Adrenal gland (tissue), 12 donors: ENCODE results near the gene C11orf68. TPM values are rescaled to one million over a fixed set of nuclear protein-coding genes. Genes with fewer than 3 reads are reported as not detected.

Source experiments
- DNase-seq, 7 donors: peaks; one replicate each; pipeline ENCODE4 v3.0.0-alpha.2; 2019 to 2020
- H3K27ac ChIP-seq, 5 donors: fragments of 200-600 bp; sonication (generic) in 4 of 5; 1 replicate in 3 of 5; 2 replicates in 2 of 5; pipeline versions ENCODE4 v1.5.1 to v1.8.0; 2016 to 2020; ENCODE audit warnings: mild to moderate bottlenecking in 1 of 5
- H3K27me3 ChIP-seq: fragments of 200-600 bp; 2 replicates; pipeline ENCODE4 v1.8.0; 2021
- H3K36me3 ChIP-seq, 2 donors: fragments of 200-600 bp; replicated peaks in 1 of 2; 1 replicate in 1 of 2; 2 replicates in 1 of 2; pipeline versions ENCODE4 v1.5.1 to v1.8.0; 2018 to 2022
- H3K4me1 ChIP-seq, 2 donors: fragments of 200-600 bp; replicated peaks in 1 of 2; 1 replicate in 1 of 2; 2 replicates in 1 of 2; pipeline versions ENCODE4 v1.5.1 to v1.8.0; 2018 to 2021
- H3K4me3 ChIP-seq, 4 donors: fragments of 200-600 bp; sonication (generic) in 3 of 4; one replicate each; pipeline ENCODE4 v1.5.1; 2016 to 2018
- H3K9me3 ChIP-seq, 3 donors: fragments of 200-600 bp; sonication (generic) in 1 of 3; replicated peaks in 1 of 3; 1 replicate in 2 of 3; 2 replicates in 1 of 3; pipeline versions ENCODE4 v1.5.1 to v1.8.0; 2016 to 2021
- CTCF ChIP-seq, 6 experiments: fragments of 450-650 bp in 4 of 6; fragments of 200-600 bp in 2 of 6; sonication (generic) in 1 of 6; IDR thresholded peaks; 1 replicate in 5 of 6; 2 replicates in 1 of 6; pipeline versions ENCODE4 v1.5.1 to v1.8.0; 2016 to 2021; ENCODE audit warnings: antibody characterized with exemption in 6 of 6, mild to moderate bottlenecking in 2 of 6, moderate library complexity in 1 of 6
- POLR2A ChIP-seq, 2 donors: fragments of 450-650 bp; IDR thresholded peaks; one replicate each; pipeline ENCODE4 v1.6.1; 2017; ENCODE audit warnings: antibody characterized with exemption in 2 of 2, mild to moderate bottlenecking in 2 of 2, moderate library complexity in 1 of 2
- WGBS, 4 donors: extraction: QIAGEN DNeasy Blood & Tissue Kit in 2 of 4; methylation state at CpG; one replicate each; pipeline versions ENCODE4 v1.1.5 to v1.1.7; 2013 to 2017; 5-methylcytosine and 5-hydroxymethylcytosine counted together
- intact Hi-C, 2 donors: fragments of 100-400 bp; cut with DNase I; formaldehyde crosslinking; loops; one replicate each; pipeline versions ENCODE4 v1.14.1 to v1.15.0; 2022 to 2023
- polyA plus RNA-seq, 3 donors: library from polyadenylated mRNA; stranded (reverse); fragments of 200-250 nt in 2 of 3; fragments of 350-450 nt in 1 of 3; fragmentation: Illumina TruSeq in 1 of 3; extraction: RNeasy Lipid Tissue Mini Kit (QIAGEN cat#74804) in 1 of 3; gene quantifications; one replicate each; pipeline ENCODE4 v1.2.3, GENCODE V29; 2013 to 2014
- total RNA-seq, 9 donors: library from RNA; depleted of rRNA in 4 of 9; stranded (reverse); fragments of >200 nt in 4 of 9; fragments of 120-200 nt in 1 of 9; fragmentation: NEBNext Ultra II Directional in 1 of 9; extraction: Animal tissue kit (Norgen Biotek cat#: 25700) in 1 of 9; gene quantifications; one replicate each; pipeline versions ENCODE4 v1.1.0 to v1.2.4, GENCODE V29; 2013 to 2023
- donor health status: healthy with polysubstance abuse.
- donor health status: Bipolar disorder and iron deficiency.
- donor health status: DM: yes; HTN: yes; CAD: no.
- donor health status: DM: no; HTN: no; CAD: no.
- donor health status: DM: no; HTN: no; CAD: no.
- donor health status: DM: yes; HTN: yes; CAD: no.

Gene C11orf68
- total and polyA plus RNA-seq, 12 donors = 11.5 to 51.9 (median 26.9) TPM

- WGBS, 4 donors = 74 to 88% (median 83%) methylated on average over 3 of the region's 3 CpGs
- intact Hi-C loops = loop anchor here in 1 of 2 donors (5.0 kb wide), 1 partner anchor 35 kb away; no protein-coding TSS in a partner anchor
- Histone ChIP-seq H3K27ac (no peak overlapping the region), H3K27me3 (no peaks in the 10 kb centered on the region), H3K4me3 (no peak overlapping the region), H3K9me3 (no peaks in the 10 kb centered on the region), H3K4me1 (peaks cover 15 to 19% of the 10 kb centered on the region in 2 donors), H3K36me3 (peaks cover 0 to 19% of the 10 kb centered on the region in 2 donors)
- no peak for TF ChIP-seq POLR2A (IDR thresholded peaks at IDR 0.05)
- TF ChIP-seq CTCF (IDR thresholded peaks at IDR 0.05) = no peak
- no peak for DNase-seq
These were observed 3.7 kb upstream of the C11orf68 start for GRCh38 chr11:65922565-65922964.

DNA sequence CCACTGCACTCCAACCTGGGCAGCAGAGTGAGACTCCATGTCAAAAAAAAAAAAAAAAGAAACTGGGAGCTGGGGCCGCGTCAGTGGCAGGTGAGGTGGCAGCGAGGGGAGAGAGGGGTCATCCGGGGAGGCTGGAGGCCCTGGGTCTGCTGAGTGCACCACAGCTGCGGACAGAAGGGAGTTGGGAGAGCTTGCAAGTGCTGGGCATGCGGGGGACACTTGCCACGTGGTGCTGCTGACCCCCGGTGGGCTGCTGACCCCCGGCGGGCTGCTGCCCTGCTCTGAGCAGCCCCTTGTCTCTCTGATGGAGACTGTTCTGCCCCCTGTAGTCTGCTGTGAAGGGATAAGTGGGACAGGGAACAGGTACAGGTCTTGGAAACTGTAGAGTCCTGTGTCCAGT lies 3.0 kb upstream of the C11orf68 start:
- H3K27ac ChIP-seq = no peak overlapping the region
- H3K27me3 ChIP-seq = no peaks in the 10 kb centered on the region
- intact Hi-C loops = loop anchor here in 1 of 2 donors (5.0 kb wide), 1 partner anchor 35 kb away; no protein-coding TSS in a partner anchor
- 88 to 94% (median 92%) methylated on average over 8 to 10 of the region's 10 CpGs for WGBS, 4 donors
- peaks cover 0 to 19% of the 10 kb centered on the region in 2 donors for H3K36me3 ChIP-seq
- no peak overlapping the region for H3K4me3 ChIP-seq
- peaks cover 21 to 26% of the 10 kb centered on the region in 2 donors for H3K4me1 ChIP-seq
- DNase-seq = no peak
- no peaks in the 10 kb centered on the region for H3K9me3 ChIP-seq
- no peak for TF ChIP-seq POLR2A (IDR thresholded peaks at IDR 0.05)
- no peak for TF ChIP-seq CTCF (IDR thresholded peaks at IDR 0.05)

DNA sequence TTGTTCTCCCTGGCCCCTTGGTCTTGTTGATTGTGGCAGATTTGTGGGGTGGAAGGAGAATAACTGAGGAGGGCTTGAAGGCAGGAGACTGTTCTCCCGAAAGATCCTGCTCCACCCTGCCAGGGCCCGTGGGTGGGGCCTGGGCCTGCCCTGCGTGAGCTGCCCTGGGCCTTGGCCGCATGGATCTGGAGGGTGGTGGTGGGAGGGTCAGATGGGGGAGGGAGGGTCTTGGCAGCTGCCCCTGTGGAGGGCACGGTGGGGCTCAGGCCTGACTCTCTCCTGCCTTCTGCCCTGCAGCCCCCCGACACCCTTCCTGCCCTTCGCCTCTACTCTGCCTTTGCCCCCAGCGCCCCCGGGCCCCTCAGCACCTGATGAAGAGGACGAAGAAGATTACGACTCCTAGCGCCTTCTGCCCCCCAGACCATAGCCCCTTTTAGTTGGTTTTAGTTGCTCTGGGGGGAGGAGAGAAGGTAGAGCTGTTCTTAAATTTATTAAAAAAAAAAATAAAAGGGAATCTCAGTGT lies 2.2 kb upstream of the C11orf68 start:
- WGBS, 4 donors = 87 to 95% (median 92%) methylated on average over 7 to 12 of the region's 12 CpGs

GRCh38 chr11:65920372-65920802 lies 1.5 kb upstream of the C11orf68 start:
- 37 to 47% (median 41%) methylated on average over 13 to 15 of the region's 15 CpGs for WGBS, 4 donors
- H3K4me3 ChIP-seq = peak overlapping the region in 2 of 4 donors; percentile 79 to 94
- peak overlapping the region in 1 of 5 donors; percentile 89 for H3K27ac ChIP-seq
- H3K27me3 ChIP-seq = no peaks in the 10 kb centered on the region
- intact Hi-C loops = loop anchor here in 1 of 2 donors (5.0 kb wide), 1 partner anchor 37 kb away; no protein-coding TSS in a partner anchor
- TF ChIP-seq POLR2A (IDR thresholded peaks at IDR 0.05) (no peak), CTCF (IDR thresholded peaks at IDR 0.05) (no peak)
- H3K36me3 ChIP-seq = peaks cover 0 to 19% of the 10 kb centered on the region in 2 donors
- H3K9me3 ChIP-seq = no peaks in the 10 kb centered on the region
- peaks cover 30 to 41% of the 10 kb centered on the region in 2 donors for H3K4me1 ChIP-seq
- DNase-seq = peak in 4 of 7 donors; percentile 32 to 64 (median 44)

More for the DNA sequence above, 2.2 kb upstream of the C11orf68 start:
- peaks cover 0 to 19% of the 10 kb centered on the region in 2 donors for H3K36me3 ChIP-seq
- DNase-seq = peak in 1 of 7 donors; percentile 24
- H3K4me1 ChIP-seq = peaks cover 25 to 34% of the 10 kb centered on the region in 2 donors
- TF ChIP-seq CTCF (IDR thresholded peaks at IDR 0.05) (no peak), POLR2A (IDR thresholded peaks at IDR 0.05) (no peak)
- H3K4me3 ChIP-seq = no peak overlapping the region
- H3K27me3 ChIP-seq = no peaks in the 10 kb centered on the region
- no peak overlapping the region for H3K27ac ChIP-seq
- no peaks in the 10 kb centered on the region for H3K9me3 ChIP-seq
- intact Hi-C loops = loop anchor here in 1 of 2 donors (5.0 kb wide), 1 partner anchor 36 kb away; no protein-coding TSS in a partner anchor
